GM12878 (cell line): ENCODE data around the gene SORCS2. TPM values are rescaled to one million over a fixed set of nuclear protein-coding genes. Genes with fewer than 3 reads are reported as not detected.

ENCODE experiments used
- ATAC-seq: fragments of 200-7000 bp; cut with Tn5 transposase; 3 replicates; pipeline ENCODE4 v1.9.1; 2020; ENCODE audit warnings: mild to moderate bottlenecking, moderate library complexity
- BruUV-seq: library from RNA; stranded (reverse); fragments of 400-500 nt; replicated peaks from 2 replicates; lab custom pipeline; 2021; lab: Mats Ljungman, UMichigan
- CTCF ChIA-PET: fragments of 300-600 bp; sonication (Branson Sonifier 250); formaldehyde crosslinking; extraction: SDS; loops from one replicate; lab custom pipeline; 2021; ENCODE audit warnings: inconsistent platforms; lab: Yijun Ruan, JAX
- POLR2A ChIA-PET: fragments of 350-600 bp; formaldehyde crosslinking; extraction: SDS; loops from one replicate; lab custom pipeline; 2021; ENCODE audit warnings: inconsistent platforms; lab: Charles Lee
- RAD21 ChIA-PET: fragments of 300-600 bp; sonication (Branson Sonifier 250); formaldehyde crosslinking; loops from one replicate; lab custom pipeline; 2023; ENCODE audit warnings: antibody characterized with exemption; ENCODE audit not compliant: unreplicated experiment; lab: Charles Lee
- SMC1A ChIA-PET: fragments of 300-600 bp; sonication (Branson Sonifier 250); formaldehyde crosslinking; loops from one replicate; lab custom pipeline; 2023; ENCODE audit not compliant: unreplicated experiment, uncharacterized antibody; lab: Charles Lee
- DNase-seq: peaks from one replicate; pipeline ENCODE4 v3.0.0-alpha.2; 2011; ENCODE audit warnings: low read depth, low spot score
- FAIRE-seq: peaks from 3 replicates; lab custom pipeline; 2011; peaks lifted over from hg19 to GRCh38; lab: Jason Lieb, UNC
- H2AFZ ChIP-seq: 2 replicates; pipeline ENCODE4 v1.6.0; 2011; ENCODE audit warnings: low read depth, low read length, control low read depth; ENCODE audit not compliant: control insufficient read depth
- H3K27ac ChIP-seq: 2 replicates; pipeline ENCODE4 v1.5.1; 2011; ENCODE audit warnings: control low read depth; ENCODE audit not compliant: control insufficient read depth, insufficient read depth
- H3K27me3 ChIP-seq, 2 experiments: replicated peaks in 1 of 2; 2 replicates each; pipeline versions ENCODE4 v1.6.0 to v1.6.1; 2011; ENCODE audit warnings: low read length in 1 of 2; ENCODE audit not compliant: control insufficient read depth in 2 of 2, insufficient read depth in 2 of 2
- H3K36me3 ChIP-seq, 2 experiments: 2 replicates each; pipeline ENCODE4 v1.5.1; 2011; ENCODE audit warnings: low read length in 1 of 2; ENCODE audit not compliant: control insufficient read depth in 2 of 2, insufficient read depth in 2 of 2
- H3K4me1 ChIP-seq: 2 replicates; pipeline ENCODE4 v1.6.1; 2011; ENCODE audit warnings: mild to moderate bottlenecking, low read length, moderate library complexity, mixed read lengths; ENCODE audit not compliant: control insufficient read depth, insufficient read depth
- H3K4me2 ChIP-seq: 2 replicates; pipeline ENCODE4 v1.6.0; 2011; ENCODE audit warnings: control low read depth; ENCODE audit not compliant: control insufficient read depth, insufficient read depth
- H3K4me3 ChIP-seq: fragments of 200-600 bp; sonication (generic); 2 replicates; pipeline ENCODE4 v1.5.1; 2016
- H3K79me2 ChIP-seq: 2 replicates; pipeline ENCODE4 v1.6.0; 2011; ENCODE audit warnings: low read length; ENCODE audit not compliant: control insufficient read depth, insufficient read depth
- H3K9ac ChIP-seq: 2 replicates; pipeline ENCODE4 v1.8.0; 2011; ENCODE audit warnings: low read length, control low read depth, mixed read lengths; ENCODE audit not compliant: control insufficient read depth, insufficient read depth
- H3K9me3 ChIP-seq: replicated peaks from 3 replicates; pipeline ENCODE4 v1.5.1; 2011; ENCODE audit warnings: mild to moderate bottlenecking, low read length; ENCODE audit not compliant: control insufficient read depth, insufficient read depth
- H4K20me1 ChIP-seq: 2 replicates; pipeline ENCODE4 v1.6.0; 2011; ENCODE audit not compliant: control insufficient read depth, insufficient read depth
- BRCA1 ChIP-seq: IDR thresholded peaks from 2 replicates; pipeline ENCODE4 v1.6.1; 2011; ENCODE audit warnings: low read depth, low read length, improper control_type of control experiment
- EGR1 ChIP-seq, 2 experiments: IDR thresholded peaks; 1 replicate in 1 of 2; 2 replicates in 1 of 2; pipeline ENCODE4 v1.6.1; 2011 to 2012; ENCODE audit warnings: low read depth in 2 of 2, low read length in 2 of 2, borderline replicate concordance in 1 of 2, mild to moderate bottlenecking in 1 of 2, moderate library complexity in 1 of 2
- ZNF207 ChIP-seq: fragments of 450-650 bp; IDR thresholded peaks from 2 replicates; pipeline ENCODE4 v1.6.1; 2014; ENCODE audit warnings: antibody characterized with exemption, mild to moderate bottlenecking, borderline replicate concordance
- ZNF217 ChIP-seq: fragments of 450-650 bp; IDR thresholded peaks from 2 replicates; pipeline ENCODE4 v1.6.1; 2017; ENCODE audit warnings: antibody characterized with exemption, mild to moderate bottlenecking
- WGBS: methylation state at CpG from one replicate; pipeline ENCODE4 v1.1.6; 2016; ENCODE audit warnings: low lambda C conversion rate; ENCODE audit not compliant: insufficient replicate concordance, insufficient coverage; ENCODE audit errors: missing lambda C conversion rate; 5-methylcytosine and 5-hydroxymethylcytosine counted together
- in situ Hi-C: fragments of 300-500 bp; cut with MboI; formaldehyde crosslinking; loops from 9 replicates; pipeline ENCODE4 v1.14.3; 2018; ENCODE audit warnings: mixed read lengths
- intact Hi-C: fragments of 100-400 bp; cut with micrococcal nuclease; formaldehyde crosslinking; loops from one replicate; pipeline ENCODE4 v1.14.2; 2022; ENCODE audit not compliant: unreplicated experiment
- polyA plus RNA-seq, 11 experiments: library from polyadenylated mRNA; depleted of rRNA in 4 of 11; unstranded in 6 of 11; stranded (reverse) in 5 of 11; fragments of >200 nt; fragmentation: Nextera tagmentation in 4 of 11; fragmentation: Illumina TruSeq in 1 of 11; extraction: Ambion mirVana in 4 of 11; extraction: Trizol in 1 of 11; gene quantifications; 1 replicate in 1 of 11; 2 replicates in 10 of 11; pipeline versions ENCODE4 v1.2.1 to v1.2.3, GENCODE V29; 2011 to 2016; ENCODE audit warnings: inconsistent platforms in 2 of 11, missing spikeins in 2 of 11, low read depth in 1 of 11
- total RNA-seq, 4 experiments: library from RNA; depleted of rRNA in 3 of 4; stranded (reverse); fragments of >200 nt in 3 of 4; fragmentation: Illumina TruSeq in 1 of 4; extraction: Trizol in 1 of 4; gene quantifications; 2 replicates each; pipeline versions ENCODE4 v1.2.1 to v1.2.3, GENCODE V29; 2013 to 2021
- TF ChIP-seq, protein P1 (sequence below): fragments of 450-650 bp; IDR thresholded peaks from 2 replicates; pipeline ENCODE4 v1.6.1; 2017; ENCODE audit warnings: mild to moderate bottlenecking, moderate library complexity

Gene SORCS2
- total and polyA plus RNA-seq, 10 of the 15 experiments (the other 5 are each of a cell fraction or from before 2014, with no cell fraction given), result 0.01 to 0.15 (median 0.05) TPM; not detected in 5

GRCh38 chr4:7470111-7470510 lies 277.8 kb downstream of the SORCS2 start:
- no peaks in the 10 kb centered on the region for H3K4me1 ChIP-seq
- H3K4me3 ChIP-seq, result no peak overlapping the region
- H3K79me2 ChIP-seq, result no peaks in the 10 kb centered on the region
- no peaks in the 10 kb centered on the region for H3K36me3 ChIP-seq
- no peak overlapping the region for H3K27ac ChIP-seq
- no peak overlapping the region for H3K4me2 ChIP-seq
- no peaks in the 10 kb centered on the region for H3K9me3 ChIP-seq
- H4K20me1 ChIP-seq, result no peaks in the 10 kb centered on the region
- ATAC-seq (no peak), DNase-seq (no peak), FAIRE-seq (no peak)
- no TSS peak for BruUV-seq
- SMC1A ChIA-PET, result no interaction called here
- WGBS, result 0% methylated on average over 3 of the region's 3 CpGs
- POLR2A ChIA-PET, result no interaction called here
- in situ Hi-C loops (no loop called here), intact Hi-C loops (no loop called here)
- CTCF ChIA-PET, result no interaction called here
- RAD21 ChIA-PET, result no interaction called here
- no peak overlapping the region for H2AFZ ChIP-seq
- no peak overlapping the region for H3K9ac ChIP-seq
- H3K27me3 ChIP-seq, result no peaks in the 10 kb centered on the region
- TF ChIP-seq ZNF217, result no peak
- TF ChIP-seq BRCA1, result no peak
- TF ChIP-seq ZNF207, result no peak
- TF ChIP-seq, protein P1, sequence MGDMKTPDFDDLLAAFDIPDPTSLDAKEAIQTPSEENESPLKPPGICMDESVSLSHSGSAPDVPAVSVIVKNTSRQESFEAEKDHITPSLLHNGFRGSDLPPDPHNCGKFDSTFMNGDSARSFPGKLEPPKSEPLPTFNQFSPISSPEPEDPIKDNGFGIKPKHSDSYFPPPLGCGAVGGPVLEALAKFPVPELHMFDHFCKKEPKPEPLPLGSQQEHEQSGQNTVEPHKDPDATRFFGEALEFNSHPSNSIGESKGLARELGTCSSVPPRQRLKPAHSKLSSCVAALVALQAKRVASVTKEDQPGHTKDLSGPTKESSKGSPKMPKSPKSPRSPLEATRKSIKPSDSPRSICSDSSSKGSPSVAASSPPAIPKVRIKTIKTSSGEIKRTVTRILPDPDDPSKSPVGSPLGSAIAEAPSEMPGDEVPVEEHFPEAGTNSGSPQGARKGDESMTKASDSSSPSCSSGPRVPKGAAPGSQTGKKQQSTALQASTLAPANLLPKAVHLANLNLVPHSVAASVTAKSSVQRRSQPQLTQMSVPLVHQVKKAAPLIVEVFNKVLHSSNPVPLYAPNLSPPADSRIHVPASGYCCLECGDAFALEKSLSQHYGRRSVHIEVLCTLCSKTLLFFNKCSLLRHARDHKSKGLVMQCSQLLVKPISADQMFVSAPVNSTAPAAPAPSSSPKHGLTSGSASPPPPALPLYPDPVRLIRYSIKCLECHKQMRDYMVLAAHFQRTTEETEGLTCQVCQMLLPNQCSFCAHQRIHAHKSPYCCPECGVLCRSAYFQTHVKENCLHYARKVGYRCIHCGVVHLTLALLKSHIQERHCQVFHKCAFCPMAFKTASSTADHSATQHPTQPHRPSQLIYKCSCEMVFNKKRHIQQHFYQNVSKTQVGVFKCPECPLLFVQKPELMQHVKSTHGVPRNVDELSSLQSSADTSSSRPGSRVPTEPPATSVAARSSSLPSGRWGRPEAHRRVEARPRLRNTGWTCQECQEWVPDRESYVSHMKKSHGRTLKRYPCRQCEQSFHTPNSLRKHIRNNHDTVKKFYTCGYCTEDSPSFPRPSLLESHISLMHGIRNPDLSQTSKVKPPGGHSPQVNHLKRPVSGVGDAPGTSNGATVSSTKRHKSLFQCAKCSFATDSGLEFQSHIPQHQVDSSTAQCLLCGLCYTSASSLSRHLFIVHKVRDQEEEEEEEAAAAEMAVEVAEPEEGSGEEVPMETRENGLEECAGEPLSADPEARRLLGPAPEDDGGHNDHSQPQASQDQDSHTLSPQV, result no peak
- no peak for TF ChIP-seq EGR1 (IDR thresholded peaks at IDR 0.05; ENCODE audit: borderline replicate concordance in 1 of 2, low read depth in 2 of 2, low read length in 2 of 2)
